CD4-positive, alpha-beta T cell (primary cell): ENCODE results near the gene PCGF3. TPM values are rescaled to one million over a fixed set of nuclear protein-coding genes. Genes with fewer than 3 reads are reported as not detected.
A peak's percentile ranks its signal among the peaks of the same experiment; 100 is the strongest.

Experiments
- ATAC-seq: fragments of 200-7000 bp; cut with Tn5 transposase; one replicate; pipeline ENCODE4 v1.10.0; 2022; ENCODE audit warnings: mild to moderate bottlenecking; ENCODE audit not compliant: poor library complexity
- CTCF ChIA-PET: fragments of 350-600 bp; sonication (Branson Sonifier 250); formaldehyde crosslinking; loops from one replicate; lab custom pipeline; 2021; ENCODE audit warnings: antibody characterized with exemption, inconsistent platforms; lab: Charles Lee
- POLR2A ChIA-PET: fragments of 350-600 bp; sonication (Branson Sonifier 250); formaldehyde crosslinking; loops from one replicate; lab custom pipeline; 2021; ENCODE audit warnings: antibody characterized with exemption, inconsistent platforms; lab: Charles Lee
- DNase-seq, 14 experiments: peaks; one replicate each; pipeline ENCODE4 v3.0.0-alpha.2; 2013 to 2020; ENCODE audit warnings: mixed read lengths in 2 of 14
- H3K27ac ChIP-seq, 2 donors: one replicate each; pipeline versions ENCODE4 v1.5.1 to v1.7.0; 2013; ENCODE audit warnings: low read length in 2 of 2, low read depth in 1 of 2, mild to moderate bottlenecking in 1 of 2
- H3K27me3 ChIP-seq, 2 experiments: 1 replicate in 1 of 2; 2 replicates in 1 of 2; pipeline versions ENCODE4 v1.6.1 to v1.7.0; 2013; ENCODE audit warnings: low read length in 2 of 2, control low read depth in 1 of 2, mild to moderate bottlenecking in 1 of 2, moderate library complexity in 1 of 2; ENCODE audit not compliant: insufficient read depth in 2 of 2, control insufficient read depth in 1 of 2
- H3K36me3 ChIP-seq: one replicate; pipeline ENCODE4 v1.6.1; 2013; ENCODE audit warnings: low read length, control low read depth; ENCODE audit not compliant: insufficient read depth
- H3K4me1 ChIP-seq: one replicate; pipeline ENCODE4 v1.6.1; 2013; ENCODE audit warnings: low read length, control low read depth; ENCODE audit not compliant: insufficient read depth
- H3K4me3 ChIP-seq: one replicate; pipeline ENCODE4 v1.5.1; 2013; ENCODE audit warnings: mild to moderate bottlenecking, low read length, moderate library complexity
- H3K9me3 ChIP-seq, 2 experiments: 1 replicate in 1 of 2; 2 replicates in 1 of 2; pipeline versions ENCODE4 v1.6.1 to v1.7.0; 2013; ENCODE audit warnings: low read length in 2 of 2, mild to moderate bottlenecking in 2 of 2, control low read depth in 1 of 2, moderate library complexity in 1 of 2; ENCODE audit not compliant: control insufficient read depth in 1 of 2, insufficient read depth in 1 of 2
- H3K27ac Mint-ChIP-seq: one replicate; pipeline ENCODE4 v1.8.0; 2020; ENCODE audit warnings: mixed read lengths
- H3K27me3 Mint-ChIP-seq: one replicate; pipeline ENCODE4 v1.8.0; 2021; ENCODE audit warnings: mixed read lengths
- H3K36me3 Mint-ChIP-seq: one replicate; pipeline ENCODE4 v1.8.0; 2021; ENCODE audit warnings: low read depth, mixed read lengths
- H3K4me1 Mint-ChIP-seq: one replicate; pipeline ENCODE4 v1.8.0; 2021; ENCODE audit warnings: low read depth, mixed read lengths
- H3K4me3 Mint-ChIP-seq: one replicate; pipeline ENCODE4 v1.8.0; 2020; ENCODE audit warnings: mild to moderate bottlenecking, mixed read lengths
- H3K9me3 Mint-ChIP-seq: one replicate; pipeline ENCODE4 v1.8.0; 2020; ENCODE audit warnings: mixed read lengths
- intact Hi-C, 2 experiments: fragments of 100-400 bp; cut with DNase I in 1 of 2; cut with micrococcal nuclease in 1 of 2; formaldehyde crosslinking; loops; one replicate each; pipeline versions ENCODE4 v1.15.1 to v1.9.0; 2023 to 2025; cut with DNase I, micrococcal nuclease
- total RNA-seq, 174 experiments: library from RNA in 2 of 174; stranded (reverse) in 2 of 174; gene quantifications; one replicate each; pipeline ENCODE4 v1.2.3 and lab custom pipeline; 2021 to 2026
- TF ChIP-seq, protein P1 (sequence below): fragments of 200-600 bp; IDR thresholded peaks from one replicate; pipeline ENCODE4 v1.8.0; 2022; ENCODE audit warnings: antibody characterized with exemption, mild to moderate bottlenecking

The PCGF3 gene
- total RNA-seq, 2 experiments from 2014 or later: 45.1 to 48.6 TPM

DNA sequence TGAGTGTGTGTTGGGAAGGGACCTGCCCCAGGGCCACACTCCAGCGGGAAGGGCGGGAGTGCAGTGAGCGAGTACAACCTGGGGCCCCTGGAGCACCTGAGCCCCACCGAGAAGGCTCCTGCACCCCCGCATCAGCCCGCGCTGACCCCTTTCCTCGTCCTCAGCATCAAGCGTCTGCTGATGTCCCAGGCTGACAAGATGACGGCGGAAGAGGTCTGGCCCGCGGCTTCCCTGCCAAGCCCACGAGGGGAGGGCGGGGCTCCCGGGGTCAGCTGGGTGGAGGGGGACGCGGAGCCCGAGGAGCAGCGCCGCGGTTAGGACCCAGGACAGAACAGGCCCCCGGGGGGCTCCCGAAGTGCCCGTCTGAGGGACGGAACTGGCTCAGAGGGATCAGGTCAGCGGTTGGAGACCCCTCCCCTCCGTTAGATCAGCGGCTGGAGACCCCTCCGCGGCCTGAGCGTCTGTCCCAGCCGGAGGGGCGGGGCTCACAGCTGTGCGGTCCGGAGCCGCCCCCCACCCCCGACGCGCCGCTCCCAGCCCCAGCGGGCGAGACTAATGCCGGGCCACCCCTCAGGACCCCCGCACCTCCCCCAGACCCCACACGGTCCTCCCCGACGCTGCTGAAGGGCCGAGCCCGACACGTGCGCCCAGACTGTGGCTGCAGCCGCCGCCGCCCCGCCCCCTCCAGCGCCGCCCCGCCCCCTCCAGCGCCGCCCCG is 24.5 kb upstream of the PCGF3 start:
- Mint-ChIP-seq H3K9me3 (no peaks in the 10 kb centered on the region), H3K4me3 (peak overlapping the region; percentile 45), H3K27me3 (peaks cover 12% of the 10 kb centered on the region), H3K36me3 (no peaks in the 10 kb centered on the region), H3K27ac (no peak overlapping the region), H3K4me1 (no peaks in the 10 kb centered on the region)
- no peaks in the 10 kb centered on the region for H3K36me3 ChIP-seq
- peaks cover 0 to 7% of the 10 kb centered on the region in 2 experiments for H3K9me3 ChIP-seq
- DNase-seq (peak in 7 of 14 experiments; percentile 38 to 75 (median 63)), ATAC-seq (peak; percentile 39)
- intact Hi-C loops: no loop called here
- TF ChIP-seq, protein P1, sequence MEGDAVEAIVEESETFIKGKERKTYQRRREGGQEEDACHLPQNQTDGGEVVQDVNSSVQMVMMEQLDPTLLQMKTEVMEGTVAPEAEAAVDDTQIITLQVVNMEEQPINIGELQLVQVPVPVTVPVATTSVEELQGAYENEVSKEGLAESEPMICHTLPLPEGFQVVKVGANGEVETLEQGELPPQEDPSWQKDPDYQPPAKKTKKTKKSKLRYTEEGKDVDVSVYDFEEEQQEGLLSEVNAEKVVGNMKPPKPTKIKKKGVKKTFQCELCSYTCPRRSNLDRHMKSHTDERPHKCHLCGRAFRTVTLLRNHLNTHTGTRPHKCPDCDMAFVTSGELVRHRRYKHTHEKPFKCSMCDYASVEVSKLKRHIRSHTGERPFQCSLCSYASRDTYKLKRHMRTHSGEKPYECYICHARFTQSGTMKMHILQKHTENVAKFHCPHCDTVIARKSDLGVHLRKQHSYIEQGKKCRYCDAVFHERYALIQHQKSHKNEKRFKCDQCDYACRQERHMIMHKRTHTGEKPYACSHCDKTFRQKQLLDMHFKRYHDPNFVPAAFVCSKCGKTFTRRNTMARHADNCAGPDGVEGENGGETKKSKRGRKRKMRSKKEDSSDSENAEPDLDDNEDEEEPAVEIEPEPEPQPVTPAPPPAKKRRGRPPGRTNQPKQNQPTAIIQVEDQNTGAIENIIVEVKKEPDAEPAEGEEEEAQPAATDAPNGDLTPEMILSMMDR: no peak
- H3K4me1 ChIP-seq: peaks cover 30% of the 10 kb centered on the region
- CTCF ChIA-PET: no interaction called here
- POLR2A ChIA-PET: interaction anchor here (0.6 kb wide), 1 partner anchor 1177 kb away, joined by 3 read pairs; no protein-coding TSS in a partner anchor
- H3K27me3 ChIP-seq: no peaks in the 10 kb centered on the region
- H3K4me3 ChIP-seq: peak overlapping the region; percentile 60
- no peak overlapping the region for H3K27ac ChIP-seq

- intact Hi-C loops: no loop called here
- TF ChIP-seq, protein P1: no peak
- H3K27me3 Mint-ChIP-seq: peaks cover 12% of the 10 kb centered on the region
- H3K27me3 ChIP-seq: no peaks in the 10 kb centered on the region
- H3K4me3 ChIP-seq: peak overlapping the region; percentile 19
- H3K4me1 Mint-ChIP-seq: no peaks in the 10 kb centered on the region
- no peak overlapping the region for H3K4me3 Mint-ChIP-seq
- H3K36me3 ChIP-seq: no peaks in the 10 kb centered on the region
- H3K9me3 Mint-ChIP-seq: no peaks in the 10 kb centered on the region
- ATAC-seq (peak; percentile 35), DNase-seq (peak in 6 of 14 experiments; percentile 38 to 75 (median 53))
- ChIA-PET CTCF (no interaction called here), POLR2A (interaction anchor here (0.5 kb wide), 1 partner anchor 62 kb away, joined by 3 read pairs; no protein-coding TSS in a partner anchor)
- H3K36me3 Mint-ChIP-seq: no peaks in the 10 kb centered on the region
- H3K9me3 ChIP-seq: peaks cover 0 to 7% of the 10 kb centered on the region in 2 experiments
- no peak overlapping the region for H3K27ac Mint-ChIP-seq
- no peak overlapping the region for H3K27ac ChIP-seq
- H3K4me1 ChIP-seq: peaks cover 30% of the 10 kb centered on the region
These were observed 23.7 kb upstream of the PCGF3 start for GRCh38 chr4:681736-682451.

DNA sequence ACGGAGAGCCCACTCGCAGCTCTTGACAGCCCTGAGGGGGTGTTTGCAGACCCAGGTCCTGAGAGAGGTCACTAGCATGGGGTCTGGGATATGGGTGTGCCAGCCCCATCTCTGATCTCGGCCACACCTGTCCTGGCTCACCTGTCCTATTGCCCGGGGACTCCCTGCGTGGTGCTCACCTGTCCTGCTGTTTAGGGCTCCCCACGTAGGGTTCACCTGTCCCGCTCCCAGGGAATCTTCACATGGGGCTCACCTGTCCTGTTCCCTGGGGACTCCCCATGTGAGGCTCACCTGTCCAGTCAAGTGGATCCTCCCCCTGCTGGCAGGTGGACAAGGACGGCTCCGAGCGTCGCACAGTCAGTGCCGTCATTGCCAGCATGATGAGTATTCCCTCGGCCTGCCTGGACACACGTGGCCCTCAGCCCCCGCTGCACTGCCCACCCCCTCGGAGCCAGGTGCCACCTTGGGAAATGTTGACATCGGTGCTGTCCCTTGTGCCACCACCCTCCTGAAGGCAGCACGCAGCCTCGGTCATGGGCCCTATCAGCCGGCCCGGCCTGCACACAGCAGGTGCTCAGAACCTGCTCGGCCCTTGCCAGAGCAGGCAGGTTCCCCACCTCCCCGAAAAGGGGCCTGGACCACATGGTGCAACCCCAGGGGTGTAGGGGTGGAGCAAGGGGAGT is 23.0 kb upstream of the PCGF3 start:
- no peaks in the 10 kb centered on the region for H3K36me3 Mint-ChIP-seq
- ChIA-PET CTCF (no interaction called here), POLR2A (no interaction called here)
- ATAC-seq (no peak), DNase-seq (peak in 1 of 14 experiments; percentile 34)
- no peaks in the 10 kb centered on the region for H3K4me1 Mint-ChIP-seq
- no peak overlapping the region for H3K4me3 ChIP-seq
- intact Hi-C loops: no loop called here
- peaks cover 0 to 7% of the 10 kb centered on the region in 2 experiments for H3K9me3 ChIP-seq
- H3K27ac Mint-ChIP-seq: no peak overlapping the region
- no peaks in the 10 kb centered on the region for H3K9me3 Mint-ChIP-seq
- peaks cover 0 to under 1% of the 10 kb centered on the region in 2 experiments for H3K27me3 ChIP-seq
- H3K4me3 Mint-ChIP-seq: no peak overlapping the region
- H3K4me1 ChIP-seq: peaks cover 30% of the 10 kb centered on the region
- H3K36me3 ChIP-seq: no peaks in the 10 kb centered on the region
- no peak overlapping the region for H3K27ac ChIP-seq
- TF ChIP-seq, protein P1: no peak
- H3K27me3 Mint-ChIP-seq: peaks cover 13% of the 10 kb centered on the region
